BLaER1 treated with 17β-estradiol and CSF1 and Interleukin-3, amounts not matched to agents 10 nM and 100 nM (cell line): ENCODE results near the gene GRAMD2A.

ENCODE experiments used
- H3K27ac ChIP-seq, 11 experiments: shearing (Covaris generic); formaldehyde crosslinking; 2 replicates each; pipeline ENCODE4 v1.8.1; 2022
- H3K27me3 ChIP-seq, 11 experiments: shearing (Covaris generic); formaldehyde crosslinking; 2 replicates each; pipeline ENCODE4 v1.8.1; 2022
- H3K36me3 ChIP-seq, 11 experiments: shearing (Covaris generic); formaldehyde crosslinking; 2 replicates each; pipeline ENCODE4 v1.8.1; 2022
- H3K4me1 ChIP-seq, 10 experiments: shearing (Covaris generic); formaldehyde crosslinking; 2 replicates each; pipeline ENCODE4 v1.8.1; 2022
- H3K4me2 ChIP-seq, 11 experiments: shearing (Covaris generic); formaldehyde crosslinking; 2 replicates each; pipeline ENCODE4 v1.8.1; 2022
- H3K4me3 ChIP-seq, 10 experiments: shearing (Covaris generic); formaldehyde crosslinking; 2 replicates each; pipeline ENCODE4 v1.8.1; 2022
- H3K9ac ChIP-seq, 11 experiments: shearing (Covaris generic); formaldehyde crosslinking; 2 replicates each; pipeline ENCODE4 v1.8.1; 2022
- H3K9me3 ChIP-seq, 11 experiments: shearing (Covaris generic); formaldehyde crosslinking; replicated peaks in 1 of 11; 2 replicates each; pipeline ENCODE4 v1.8.1; 2022
- H4K20me1 ChIP-seq, 11 experiments: shearing (Covaris generic); formaldehyde crosslinking; 2 replicates each; pipeline ENCODE4 v1.8.1; 2022
- Cebpa-rat ChIP-seq, 11 experiments: shearing (Covaris generic); IDR thresholded peaks; 2 replicates each; pipeline ENCODE4 v1.8.1; 2022

The GRAMD2A gene

DNA sequence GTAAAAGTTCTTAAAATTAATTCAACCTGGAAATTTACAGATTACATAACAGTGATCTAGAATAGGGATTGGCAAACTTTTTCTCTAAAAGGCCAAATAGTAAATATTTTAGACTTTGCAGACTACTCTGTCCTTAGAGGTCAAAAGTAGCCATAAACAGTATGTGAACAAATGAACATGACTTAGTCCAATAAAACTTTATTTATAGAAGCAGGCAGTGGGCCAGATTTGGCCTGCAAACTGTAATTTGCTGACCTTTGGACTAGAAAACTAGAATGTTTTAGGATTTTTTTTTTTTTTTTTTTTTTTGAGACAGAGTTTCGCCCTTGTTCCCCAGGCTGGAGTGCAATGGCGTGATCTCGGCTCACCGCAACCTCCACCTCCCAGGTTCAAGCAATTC, 67.3 kb downstream of the GRAMD2A start:
- TF ChIP-seq Cebpa-rat (IDR thresholded peaks at IDR 0.05), result no peak
- no peak overlapping the region for H3K9ac ChIP-seq
- H4K20me1 ChIP-seq, result no peaks in the 10 kb centered on the region
- H3K4me2 ChIP-seq, result no peak overlapping the region
- H3K36me3 ChIP-seq, result no peaks in the 10 kb centered on the region
- no peak overlapping the region for H3K4me3 ChIP-seq
- H3K9me3 ChIP-seq, result no peaks in the 10 kb centered on the region
- no peaks in the 10 kb centered on the region; a peak in 1 of 20 replicates for H3K4me1 ChIP-seq
- H3K27ac ChIP-seq, result no peak overlapping the region
- no peaks in the 10 kb centered on the region for H3K27me3 ChIP-seq

DNA sequence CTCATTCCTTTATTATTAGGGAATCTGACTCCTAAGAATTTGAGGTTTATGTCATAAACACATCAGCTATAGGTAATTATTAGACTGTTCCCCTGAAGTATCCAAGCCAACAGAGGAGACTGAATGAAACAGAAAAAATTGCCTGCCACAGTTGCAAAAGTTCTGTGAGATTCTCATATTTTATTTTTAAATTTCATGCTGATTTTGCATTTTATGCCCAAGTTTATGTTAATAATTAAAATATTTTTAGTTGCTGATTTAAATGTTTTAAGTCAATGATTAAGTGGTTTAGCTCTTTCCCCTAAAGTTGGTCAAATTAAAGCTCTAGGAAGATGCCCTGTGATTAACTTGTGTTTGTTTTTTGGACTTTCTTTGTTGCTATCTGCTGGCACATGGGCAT, 69.2 kb downstream of the GRAMD2A start:
- H3K4me2 ChIP-seq, result no peak overlapping the region
- peaks cover 3 to 13% (median 11%) of the 10 kb centered on the region in 10 experiments; a peak in 19 of 20 replicates for H3K4me1 ChIP-seq
- no peaks in the 10 kb centered on the region for H3K27me3 ChIP-seq
- H3K9me3 ChIP-seq, result no peaks in the 10 kb centered on the region
- no peaks in the 10 kb centered on the region for H4K20me1 ChIP-seq
- H3K27ac ChIP-seq, result no peak overlapping the region
- no peak overlapping the region for H3K9ac ChIP-seq
- no peak for TF ChIP-seq Cebpa-rat (IDR thresholded peaks at IDR 0.05)
- H3K36me3 ChIP-seq, result no peaks in the 10 kb centered on the region
- no peak overlapping the region for H3K4me3 ChIP-seq

DNA sequence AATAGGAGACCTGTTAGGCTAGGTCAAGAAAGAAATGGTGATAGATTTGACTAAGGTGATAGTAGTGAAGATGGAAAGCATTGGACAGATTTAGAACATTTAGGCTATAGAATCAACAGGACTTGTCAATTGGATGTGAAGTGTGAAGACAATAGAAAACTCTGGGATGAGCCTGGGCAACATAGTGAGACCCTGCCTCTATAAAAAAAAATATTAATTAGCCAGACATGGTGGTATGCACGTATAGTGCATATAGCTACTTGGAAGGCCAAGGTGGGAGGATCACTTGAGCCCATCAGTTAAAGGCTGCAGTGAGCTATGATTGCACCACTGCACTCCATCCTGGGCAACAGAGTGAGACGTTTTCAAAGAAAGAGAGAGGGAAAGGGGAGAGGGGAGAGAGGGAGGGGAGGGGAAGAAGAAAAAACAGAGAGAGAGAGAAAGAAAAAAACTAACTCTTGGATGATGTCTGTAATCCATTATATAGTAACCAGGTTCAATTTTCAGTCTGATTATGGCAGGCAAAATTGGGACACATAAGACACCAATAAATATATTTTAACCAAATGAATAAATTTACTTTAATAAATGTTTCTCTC, 69.8 kb downstream of the GRAMD2A start:
- Histone ChIP-seq H3K9me3 (no peaks in the 10 kb centered on the region), H3K4me1 (peaks cover 3 to 15% (median 11%) of the 10 kb centered on the region in 10 experiments; a peak in 19 of 20 replicates), H3K4me3 (no peak overlapping the region), H3K36me3 (no peaks in the 10 kb centered on the region), H3K27me3 (no peaks in the 10 kb centered on the region), H3K4me2 (no peak overlapping the region), H3K9ac (no peak overlapping the region), H3K27ac (no peak overlapping the region), H4K20me1 (no peaks in the 10 kb centered on the region)
- TF ChIP-seq Cebpa-rat (IDR thresholded peaks at IDR 0.05), result no peak

DNA sequence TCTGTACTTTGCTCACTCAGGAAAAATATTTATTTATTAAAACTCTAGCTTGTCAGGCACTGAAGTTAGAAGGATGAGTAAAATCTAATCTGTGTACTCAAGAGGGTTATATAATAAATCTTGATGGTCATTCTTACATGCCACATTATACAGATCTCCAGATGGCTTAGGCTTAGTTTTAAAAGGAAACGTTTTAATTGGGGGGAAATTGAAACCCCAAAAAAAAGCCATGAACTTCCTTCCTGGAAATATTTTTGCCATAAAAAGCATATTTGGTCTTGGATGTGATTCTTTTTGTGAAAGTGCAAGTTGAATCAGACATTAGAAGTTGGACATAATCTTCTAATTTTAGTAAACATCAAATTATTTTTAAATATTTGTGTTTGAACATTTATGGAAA, 73.4 kb downstream of the GRAMD2A start:
- Histone ChIP-seq H3K4me3 (no peak overlapping the region), H3K9me3 (no peaks in the 10 kb centered on the region), H3K27me3 (no peaks in the 10 kb centered on the region), H4K20me1 (no peaks in the 10 kb centered on the region), H3K4me1 (peaks cover 6 to 19% (median 15%) of the 10 kb centered on the region in 10 experiments), H3K9ac (no peak overlapping the region), H3K27ac (no peak overlapping the region), H3K36me3 (no peaks in the 10 kb centered on the region), H3K4me2 (peak overlapping the region in 10 of 11 experiments; percentile 12 to 76 (median 40); a peak in 14 of 22 replicates)
- TF ChIP-seq Cebpa-rat (IDR thresholded peaks at IDR 0.05), result no peak

DNA sequence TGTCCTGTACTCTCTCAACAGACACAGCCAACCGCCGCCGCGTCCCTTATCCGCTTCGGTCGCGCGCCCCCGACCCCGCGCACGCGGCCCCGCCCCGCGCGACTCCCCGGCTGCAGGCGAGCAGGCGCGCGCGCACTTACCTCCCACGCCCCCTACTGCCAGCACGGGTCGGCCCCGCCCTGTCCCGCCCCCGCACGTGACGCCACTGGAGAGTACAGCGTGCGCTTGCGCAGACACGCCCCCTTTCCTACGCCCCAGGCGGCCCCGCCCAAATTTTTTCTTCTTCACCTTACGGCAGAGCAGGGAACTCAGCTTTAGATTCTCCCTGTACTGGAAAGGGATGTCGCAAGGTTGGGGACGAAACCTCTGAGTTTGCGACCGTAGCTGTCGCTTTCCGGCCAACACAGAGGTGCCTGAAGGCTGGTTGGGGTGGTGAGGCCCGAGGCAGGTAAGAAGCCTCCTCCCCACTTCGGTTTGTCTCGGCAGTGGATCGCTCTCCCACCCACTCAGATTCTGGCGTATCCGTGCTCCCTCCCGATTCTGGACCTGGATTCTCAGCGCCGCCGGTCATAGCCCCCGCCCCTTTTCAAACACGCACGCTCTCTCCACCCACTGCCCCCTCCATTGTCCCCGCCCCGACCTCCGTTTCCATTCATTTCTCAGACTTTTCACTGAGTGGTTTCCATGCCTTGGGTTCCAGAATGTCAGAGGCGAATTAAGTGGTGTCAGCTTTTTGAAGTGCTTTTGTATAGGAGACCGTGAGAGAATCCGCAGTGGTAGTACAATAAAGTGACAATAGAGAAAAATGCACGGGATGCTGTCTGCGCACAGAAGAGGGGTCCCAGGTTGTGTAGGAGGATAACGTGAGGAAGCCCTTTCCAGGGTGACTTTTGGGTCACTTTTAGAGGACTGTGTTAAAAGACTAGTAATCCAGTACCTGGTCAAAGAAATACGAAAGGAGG, 79.3 kb downstream of the GRAMD2A start, which contains the start of the genes MYO9A and SENP8:
Gene MYO9A, minus strand, starts transcription at position 134 of the 962 bp plus-strand sequence. CDS start 71,587 bp downstream, outside the sequence.
Gene SENP8, plus strand, starts transcription at position 387 of the 962 bp plus-strand sequence. CDS start 21,221 bp downstream, outside the sequence.
- H4K20me1 ChIP-seq, result peaks cover 0 to 38% (median 13%) of the 10 kb centered on the region in 11 experiments; a peak in 10 of 22 replicates
- peak within 1 kb of the TSS; percentile 82 to 98 (median 89) for H3K4me3 ChIP-seq
- no peaks in the 10 kb centered on the region for H3K36me3 ChIP-seq
- H3K9me3 ChIP-seq, result no peaks in the 10 kb centered on the region
- no peaks in the 10 kb centered on the region for H3K27me3 ChIP-seq
- peaks cover 19 to 28% (median 23%) of the 10 kb centered on the region in 10 experiments for H3K4me1 ChIP-seq
- H3K9ac ChIP-seq, result peak within 1 kb of the TSS; percentile 88 to 97 (median 93)
- peak within 1 kb of the TSS; percentile 89 to 98 (median 95) for H3K27ac ChIP-seq
- TF ChIP-seq Cebpa-rat (IDR thresholded peaks at IDR 0.05), result peak in 8 of 11 experiments; percentile 13 to 73 (median 46); a peak in 10 of 22 replicates
- peak within 1 kb of the TSS; percentile 83 to 98 (median 94) for H3K4me2 ChIP-seq

DNA sequence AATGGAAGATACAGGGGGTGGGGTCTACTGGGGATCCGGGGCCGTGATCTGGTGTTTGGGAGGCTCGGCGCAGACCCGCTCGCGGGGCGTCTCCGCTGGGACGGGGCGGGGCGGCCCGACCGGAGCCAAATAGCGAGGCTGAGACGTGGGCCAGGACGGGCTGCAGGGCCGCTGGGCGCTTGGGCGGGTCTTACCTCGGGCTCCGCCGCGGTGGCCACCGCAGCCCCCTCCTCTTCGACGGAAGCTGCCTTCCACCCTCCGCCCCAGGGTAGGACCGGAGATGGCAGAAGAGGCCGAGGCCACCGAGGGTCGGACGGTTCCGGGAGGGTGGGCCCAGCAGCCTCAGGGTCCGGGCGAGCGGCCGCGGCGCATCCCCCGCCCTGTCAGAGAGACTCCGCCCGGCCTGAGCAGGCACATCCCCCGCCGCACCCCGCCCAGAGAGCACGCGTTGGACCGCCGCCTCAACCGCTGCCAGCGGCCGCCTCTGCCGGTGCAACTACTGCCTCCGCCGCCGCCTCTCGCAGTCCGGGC, 80.0 kb downstream of the GRAMD2A start:
- H3K27ac ChIP-seq, result peak overlapping the region; percentile 75 to 98 (median 90)

DNA sequence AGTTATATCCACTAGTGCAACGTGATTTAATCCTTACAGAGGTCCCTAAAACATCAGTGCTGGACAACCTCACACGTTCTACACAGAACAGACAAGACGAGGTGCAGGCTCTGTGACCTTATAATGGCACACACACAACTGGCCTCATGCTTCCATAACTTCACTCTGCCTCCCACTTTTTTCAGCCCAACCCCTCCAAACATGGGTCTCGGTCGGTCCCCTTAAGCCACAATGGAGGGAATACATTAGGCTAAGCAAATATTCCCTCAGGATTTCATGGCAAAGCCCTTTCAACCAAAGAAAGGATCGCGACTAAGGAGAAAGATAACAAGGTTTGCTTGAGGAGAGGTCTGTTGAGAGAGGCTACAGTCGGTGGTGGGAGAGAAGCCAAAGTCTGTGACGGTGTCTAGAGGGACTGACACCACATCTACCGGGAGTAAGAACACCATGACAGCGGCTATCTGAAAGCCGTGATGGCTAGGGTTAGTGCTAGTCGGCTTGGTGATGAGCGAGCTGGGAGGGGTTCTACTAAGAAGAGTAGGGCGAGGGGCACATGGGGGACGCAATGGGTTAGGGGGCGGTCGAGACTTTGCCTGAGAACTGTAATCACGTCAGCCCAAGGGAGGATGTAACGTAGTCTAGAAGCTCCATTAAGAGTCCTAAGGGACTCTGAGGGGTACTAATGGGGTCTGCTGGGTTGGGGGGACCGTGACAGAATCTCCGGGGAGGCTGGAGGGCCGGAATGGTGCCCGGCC, 80.7 kb downstream of the GRAMD2A start:
- Histone ChIP-seq H3K9ac (peak overlapping the region; percentile 88 to 97 (median 93)), H3K36me3 (no peaks in the 10 kb centered on the region), H3K4me2 (peak overlapping the region; percentile 80 to 98 (median 94)), H4K20me1 (peaks cover 0 to 52% (median 18%) of the 10 kb centered on the region in 11 experiments; a peak in 10 of 22 replicates), H3K4me3 (peak overlapping the region; percentile 82 to 98 (median 89)), H3K27ac (peak overlapping the region; percentile 75 to 98 (median 90)), H3K9me3 (no peaks in the 10 kb centered on the region), H3K4me1 (peaks cover 19 to 28% (median 23%) of the 10 kb centered on the region in 10 experiments), H3K27me3 (no peaks in the 10 kb centered on the region)
- no peak for TF ChIP-seq Cebpa-rat (IDR thresholded peaks at IDR 0.05)

More for the DNA sequence above, 80.0 kb downstream of the GRAMD2A start:
- H3K9me3 ChIP-seq, result no peaks in the 10 kb centered on the region
- H3K27me3 ChIP-seq, result no peaks in the 10 kb centered on the region
- peaks cover 19 to 28% (median 23%) of the 10 kb centered on the region in 10 experiments for H3K4me1 ChIP-seq
- H3K4me3 ChIP-seq, result peak overlapping the region; percentile 82 to 98 (median 89)
- no peak for TF ChIP-seq Cebpa-rat (IDR thresholded peaks at IDR 0.05)
- H3K9ac ChIP-seq, result peak overlapping the region; percentile 88 to 97 (median 93)
- H3K36me3 ChIP-seq, result no peaks in the 10 kb centered on the region
- H3K4me2 ChIP-seq, result peak overlapping the region; percentile 80 to 98 (median 94)
- H4K20me1 ChIP-seq, result peaks cover 0 to 46% (median 18%) of the 10 kb centered on the region in 11 experiments; a peak in 10 of 22 replicates

DNA sequence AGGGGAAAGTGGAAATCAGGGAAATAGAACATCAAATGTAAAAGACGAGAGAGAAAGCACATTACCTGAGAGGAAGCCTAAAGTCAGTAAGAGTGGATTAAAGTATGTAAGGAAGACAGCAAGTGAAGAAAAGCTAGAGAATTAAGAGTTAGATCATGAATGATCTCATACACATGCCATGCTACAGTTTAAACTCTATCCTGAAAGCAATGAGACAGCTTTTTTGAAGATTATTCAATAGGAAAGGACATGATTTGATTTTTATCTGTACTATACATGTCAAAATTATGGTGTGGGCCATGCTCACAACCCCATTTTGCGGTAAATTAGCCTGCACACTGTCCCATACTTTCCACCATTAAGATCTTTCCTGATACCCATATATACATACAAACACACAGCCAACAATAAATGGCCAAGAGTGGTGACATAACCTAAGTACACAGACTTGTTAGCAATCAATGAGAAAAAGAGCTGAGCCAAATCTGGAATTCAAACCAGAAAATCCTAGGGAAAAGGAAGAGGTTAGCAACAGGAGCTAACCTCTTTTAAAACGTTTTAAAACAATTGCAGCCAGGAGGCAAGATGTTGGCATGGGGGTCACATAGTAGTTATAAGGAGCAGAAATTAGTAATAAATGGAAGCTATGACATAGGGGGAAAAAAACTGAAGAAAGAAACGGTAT, 84.1 kb downstream of the GRAMD2A start:
- peaks cover 11 to 25% (median 15%) of the 10 kb centered on the region in 10 experiments for H3K4me1 ChIP-seq
- no peaks in the 10 kb centered on the region for H3K27me3 ChIP-seq
- no peak overlapping the region for H3K4me2 ChIP-seq
- H3K4me3 ChIP-seq, result no peak overlapping the region
- H3K27ac ChIP-seq, result no peak overlapping the region
- no peak overlapping the region for H3K9ac ChIP-seq
- TF ChIP-seq Cebpa-rat (IDR thresholded peaks at IDR 0.05), result no peak
- H3K36me3 ChIP-seq, result no peaks in the 10 kb centered on the region
- H3K9me3 ChIP-seq, result no peaks in the 10 kb centered on the region
- peaks cover 0 to 61% (median 18%) of the 10 kb centered on the region in 11 experiments; a peak in 10 of 22 replicates for H4K20me1 ChIP-seq
